Caco-2 (cell line): ENCODE data around the gene ASB13. TPM values are rescaled to one million over a fixed set of nuclear protein-coding genes. Genes with fewer than 3 reads are reported as not detected.
"Not testable (repeated sequence)": the region's sequence is repeated elsewhere in the genome, so short reads cannot be mapped to it uniquely, and the experiment has no call there.

ENCODE experiments used
- BruUV-seq: library from RNA; stranded (reverse); fragments of 400-500 nt; replicated peaks from 2 replicates; lab custom pipeline; 2021; lab: Mats Ljungman, UMichigan
- CTCF ChIA-PET: fragments of 300-600 bp; sonication (Branson Sonifier 250); formaldehyde crosslinking; loops from one replicate; lab custom pipeline; 2022; ENCODE audit warnings: antibody characterized with exemption; lab: Charles Lee
- POLR2A ChIA-PET: fragments of 300-600 bp; sonication (Branson Sonifier 250); formaldehyde crosslinking; loops from one replicate; lab custom pipeline; 2022; ENCODE audit warnings: antibody characterized with exemption; lab: Charles Lee
- DNase-seq, 2 experiments: peaks; one replicate each; pipeline versions ENCODE4 v3.0.0 to v3.0.0-alpha.2; 2020 to 2022
- H3K27me3 ChIP-seq: replicated peaks from 2 replicates; pipeline ENCODE4 v1.6.0; 2011; ENCODE audit warnings: low read length; ENCODE audit not compliant: control insufficient read depth, insufficient read depth
- H3K36me3 ChIP-seq: 2 replicates; pipeline ENCODE4 v1.5.1; 2011; ENCODE audit warnings: low read length; ENCODE audit not compliant: control insufficient read depth, insufficient read depth
- H3K4me1 ChIP-seq: fragments of 250-450 bp; sonication (Bioruptor Pico); 2 replicates; pipeline ENCODE4 v1.5.1; 2020; ENCODE audit warnings: mild to moderate bottlenecking
- H3K4me3 ChIP-seq: 2 replicates; pipeline ENCODE4 v1.5.1; 2011; ENCODE audit warnings: low read depth, mild to moderate bottlenecking, control low read depth, low read length
- H3K9me3 ChIP-seq: fragments of 250-450 bp; sonication (Bioruptor Pico); 2 replicates; pipeline ENCODE4 v1.5.1; 2020; ENCODE audit warnings: mild to moderate bottlenecking, moderate library complexity
- H3K27ac Mint-ChIP-seq: one replicate; pipeline ENCODE4 v1.8.0; 2022; ENCODE audit warnings: mixed read lengths; ENCODE audit not compliant: unreplicated experiment
- H3K27me3 Mint-ChIP-seq: one replicate; pipeline ENCODE4 v1.8.0; 2022; ENCODE audit warnings: mixed read lengths; ENCODE audit not compliant: insufficient read depth, unreplicated experiment
- H3K36me3 Mint-ChIP-seq: one replicate; pipeline ENCODE4 v1.8.0; 2022; ENCODE audit warnings: mild to moderate bottlenecking, mixed read lengths; ENCODE audit not compliant: insufficient read depth, unreplicated experiment
- H3K4me1 Mint-ChIP-seq: one replicate; pipeline ENCODE4 v1.8.0; 2022; ENCODE audit warnings: low read depth, mixed read lengths; ENCODE audit not compliant: unreplicated experiment
- H3K4me3 Mint-ChIP-seq: one replicate; pipeline ENCODE4 v1.8.0; 2022; ENCODE audit warnings: mild to moderate bottlenecking, moderate library complexity, mixed read lengths; ENCODE audit not compliant: unreplicated experiment
- H3K9me3 Mint-ChIP-seq: one replicate; pipeline ENCODE4 v1.8.0; 2022; ENCODE audit warnings: mixed read lengths; ENCODE audit not compliant: unreplicated experiment
- CTCF ChIP-seq, 2 experiments: fragments of 200-600 bp in 1 of 2; IDR thresholded peaks; 1 replicate in 1 of 2; 2 replicates in 1 of 2; pipeline versions ENCODE4 v1.5.1 to v1.8.0; 2011 to 2022; ENCODE audit warnings: antibody characterized with exemption in 1 of 2, control low read depth in 1 of 2, inconsistent platforms in 1 of 2, low read depth in 1 of 2, low read length in 1 of 2, mild to moderate bottlenecking in 1 of 2, moderate library complexity in 1 of 2; ENCODE audit not compliant: insufficient read depth in 1 of 2, severe bottlenecking in 1 of 2, unreplicated experiment in 1 of 2
- intact Hi-C: fragments of 100-400 bp; cut with micrococcal nuclease; formaldehyde crosslinking; loops from one replicate; pipeline ENCODE4 v1.10.0; 2022; ENCODE audit not compliant: unreplicated experiment
- total RNA-seq: library from RNA; stranded (reverse); gene quantifications from 2 replicates; pipeline ENCODE4 v1.2.3, GENCODE V29; 2022

Gene ASB13
- total RNA-seq, 1 experiment from 2014 or later: 44.8 TPM

GRCh38 chr10:5595591-5595990 lies 70.8 kb downstream of the ASB13 start:
- H3K4me1 ChIP-seq: peaks cover 23% of the 10 kb centered on the region
- Mint-ChIP-seq H3K4me3 (no peak overlapping the region), H3K27ac (no peak overlapping the region), H3K9me3 (no peaks in the 10 kb centered on the region), H3K4me1 (peaks cover 24% of the 10 kb centered on the region), H3K36me3 (no peaks in the 10 kb centered on the region), H3K27me3 (no peaks in the 10 kb centered on the region)
- no peaks in the 10 kb centered on the region; the same call in 1 of the 2 replicates for H3K36me3 ChIP-seq
- no peaks in the 10 kb centered on the region for H3K27me3 ChIP-seq
- no peaks in the 10 kb centered on the region for H3K9me3 ChIP-seq
- no TSS peak for BruUV-seq
- no peak overlapping the region for H3K4me3 ChIP-seq
- ChIA-PET CTCF (interaction anchor here (0.9 kb wide), 1 partner anchor 34 kb away, joined by 3 read pairs; no protein-coding TSS in a partner anchor), POLR2A (no interaction called here)
- intact Hi-C loops: no loop called here
- no peak for TF ChIP-seq CTCF (IDR thresholded peaks at IDR 0.05; ENCODE audit: insufficient read depth in 1 of 2, low read depth in 1 of 2, low read length in 1 of 2, severe bottlenecking in 1 of 2, unreplicated experiment in 1 of 2)
- no peak for DNase-seq

GRCh38 chr10:5595095-5595494 lies 71.3 kb downstream of the ASB13 start:
- ChIA-PET CTCF (no interaction called here), POLR2A (no interaction called here)
- H3K27me3 ChIP-seq: no peaks in the 10 kb centered on the region
- Mint-ChIP-seq H3K4me1 (peaks cover 26% of the 10 kb centered on the region), H3K27me3 (no peaks in the 10 kb centered on the region), H3K36me3 (no peaks in the 10 kb centered on the region), H3K27ac (no peak overlapping the region), H3K9me3 (no peaks in the 10 kb centered on the region), H3K4me3 (no peak overlapping the region)
- no TSS peak for BruUV-seq
- no peaks in the 10 kb centered on the region for H3K9me3 ChIP-seq
- intact Hi-C loops: no loop called here
- no peak for DNase-seq
- no peak for TF ChIP-seq CTCF (IDR thresholded peaks at IDR 0.05; ENCODE audit: insufficient read depth in 1 of 2, low read depth in 1 of 2, low read length in 1 of 2, severe bottlenecking in 1 of 2, unreplicated experiment in 1 of 2)
- no peaks in the 10 kb centered on the region; the same call in 1 of the 2 replicates for H3K36me3 ChIP-seq
- H3K4me1 ChIP-seq: peaks cover 26% of the 10 kb centered on the region
- H3K4me3 ChIP-seq: no peak overlapping the region

GRCh38 chr10:5594271-5595049 lies 71.9 kb downstream of the ASB13 start:
- no peaks in the 10 kb centered on the region for H3K27me3 Mint-ChIP-seq
- Histone ChIP-seq H3K4me1 (peaks cover 32% of the 10 kb centered on the region), H3K9me3 (no peaks in the 10 kb centered on the region), H3K4me3 (no peak overlapping the region), H3K27me3 (no peaks in the 10 kb centered on the region), H3K36me3 (no peaks in the 10 kb centered on the region; the same call in 1 of the 2 replicates)
- no peaks in the 10 kb centered on the region for H3K36me3 Mint-ChIP-seq
- no TSS peak for BruUV-seq
- no peak for DNase-seq
- H3K4me1 Mint-ChIP-seq: peaks cover 32% of the 10 kb centered on the region
- POLR2A ChIA-PET: no interaction called here
- H3K9me3 Mint-ChIP-seq: no peaks in the 10 kb centered on the region
- H3K27ac Mint-ChIP-seq: no peak overlapping the region
- intact Hi-C loops: no loop called here
- CTCF ChIA-PET: interaction anchor here (0.7 kb wide), 1 partner anchor 160 kb away, joined by 3 read pairs; no protein-coding TSS in a partner anchor
- TF ChIP-seq CTCF (IDR thresholded peaks at IDR 0.05; ENCODE audit: insufficient read depth in 1 of 2, low read depth in 1 of 2, low read length in 1 of 2, severe bottlenecking in 1 of 2, unreplicated experiment in 1 of 2): no peak
- no peak overlapping the region for H3K4me3 Mint-ChIP-seq

GRCh38 chr10:5593347-5593746 lies 73.0 kb downstream of the ASB13 start:
- POLR2A ChIA-PET, BruUV-seq, H3K36me3 ChIP-seq, CTCF ChIA-PET, H3K36me3 Mint-ChIP-seq, H3K27ac Mint-ChIP-seq, H3K27me3 ChIP-seq, DNase-seq, H3K9me3 ChIP-seq, intact Hi-C loops, H3K27me3 Mint-ChIP-seq, H3K9me3 Mint-ChIP-seq, H3K4me3 Mint-ChIP-seq, H3K4me3 ChIP-seq: not testable (repeated sequence)
- H3K4me1 ChIP-seq: peaks cover 39% of the 10 kb centered on the region
- H3K4me1 Mint-ChIP-seq: peaks cover 34% of the 10 kb centered on the region
